Caco-2 (cell line): ENCODE data around the gene WDR54. TPM values are rescaled to one million over a fixed set of nuclear protein-coding genes. Genes with fewer than 3 reads are reported as not detected.

Experiments
- BruUV-seq: library from RNA; stranded (reverse); fragments of 400-500 nt; replicated peaks from 2 replicates; lab custom pipeline; 2021; lab: Mats Ljungman, UMichigan
- CTCF ChIA-PET: fragments of 300-600 bp; sonication (Branson Sonifier 250); formaldehyde crosslinking; loops from one replicate; lab custom pipeline; 2022; ENCODE audit warnings: antibody characterized with exemption; lab: Charles Lee
- POLR2A ChIA-PET: fragments of 300-600 bp; sonication (Branson Sonifier 250); formaldehyde crosslinking; loops from one replicate; lab custom pipeline; 2022; ENCODE audit warnings: antibody characterized with exemption; lab: Charles Lee
- DNase-seq, 2 experiments: peaks; one replicate each; pipeline versions ENCODE4 v3.0.0 to v3.0.0-alpha.2; 2020 to 2022
- H3K27me3 ChIP-seq: replicated peaks from 2 replicates; pipeline ENCODE4 v1.6.0; 2011; ENCODE audit warnings: low read length; ENCODE audit not compliant: control insufficient read depth, insufficient read depth
- H3K36me3 ChIP-seq: 2 replicates; pipeline ENCODE4 v1.5.1; 2011; ENCODE audit warnings: low read length; ENCODE audit not compliant: control insufficient read depth, insufficient read depth
- H3K4me1 ChIP-seq: fragments of 250-450 bp; sonication (Bioruptor Pico); 2 replicates; pipeline ENCODE4 v1.5.1; 2020; ENCODE audit warnings: mild to moderate bottlenecking
- H3K4me3 ChIP-seq: 2 replicates; pipeline ENCODE4 v1.5.1; 2011; ENCODE audit warnings: low read depth, mild to moderate bottlenecking, control low read depth, low read length
- H3K9me3 ChIP-seq: fragments of 250-450 bp; sonication (Bioruptor Pico); 2 replicates; pipeline ENCODE4 v1.5.1; 2020; ENCODE audit warnings: mild to moderate bottlenecking, moderate library complexity
- H3K27ac Mint-ChIP-seq: one replicate; pipeline ENCODE4 v1.8.0; 2022; ENCODE audit warnings: mixed read lengths; ENCODE audit not compliant: unreplicated experiment
- H3K27me3 Mint-ChIP-seq: one replicate; pipeline ENCODE4 v1.8.0; 2022; ENCODE audit warnings: mixed read lengths; ENCODE audit not compliant: insufficient read depth, unreplicated experiment
- H3K36me3 Mint-ChIP-seq: one replicate; pipeline ENCODE4 v1.8.0; 2022; ENCODE audit warnings: mild to moderate bottlenecking, mixed read lengths; ENCODE audit not compliant: insufficient read depth, unreplicated experiment
- H3K4me1 Mint-ChIP-seq: one replicate; pipeline ENCODE4 v1.8.0; 2022; ENCODE audit warnings: low read depth, mixed read lengths; ENCODE audit not compliant: unreplicated experiment
- H3K4me3 Mint-ChIP-seq: one replicate; pipeline ENCODE4 v1.8.0; 2022; ENCODE audit warnings: mild to moderate bottlenecking, moderate library complexity, mixed read lengths; ENCODE audit not compliant: unreplicated experiment
- H3K9me3 Mint-ChIP-seq: one replicate; pipeline ENCODE4 v1.8.0; 2022; ENCODE audit warnings: mixed read lengths; ENCODE audit not compliant: unreplicated experiment
- CTCF ChIP-seq, 2 experiments: fragments of 200-600 bp in 1 of 2; IDR thresholded peaks; 1 replicate in 1 of 2; 2 replicates in 1 of 2; pipeline versions ENCODE4 v1.5.1 to v1.8.0; 2011 to 2022; ENCODE audit warnings: antibody characterized with exemption in 1 of 2, control low read depth in 1 of 2, inconsistent platforms in 1 of 2, low read depth in 1 of 2, low read length in 1 of 2, mild to moderate bottlenecking in 1 of 2, moderate library complexity in 1 of 2; ENCODE audit not compliant: insufficient read depth in 1 of 2, severe bottlenecking in 1 of 2, unreplicated experiment in 1 of 2
- intact Hi-C: fragments of 100-400 bp; cut with micrococcal nuclease; formaldehyde crosslinking; loops from one replicate; pipeline ENCODE4 v1.10.0; 2022; ENCODE audit not compliant: unreplicated experiment
- total RNA-seq: library from RNA; stranded (reverse); gene quantifications from 2 replicates; pipeline ENCODE4 v1.2.3, GENCODE V29; 2022

WDR54 gene
- total RNA-seq, 1 experiment from 2014 or later: 9.9 TPM

- CTCF ChIA-PET: interaction anchor here (0.6 to 1.7 kb wide), 6 partner anchors 10 to 691 kb away, joined by 3 to 7 read pairs (median 6); partner anchors contain the start of genes CCDC142, TTC31 and WBP1
- TSS peak; percentile 89 for BruUV-seq
These were observed 50.8 kb downstream of the WDR54 start, which contains the start of gene MRPL53 for GRCh38 chr2:74472086-74472944. Gene MRPL53 (minus strand): TSS chr2:74472680. CDS start chr2:74472660, 20 bp downstream.

GRCh38 chr2:74472945-74473258 lies 51.4 kb downstream of the WDR54 start:
- Histone ChIP-seq H3K27me3 (no peaks in the 10 kb centered on the region), H3K4me3 (peak overlapping the region; percentile 65), H3K4me1 (peaks cover 4% of the 10 kb centered on the region; the same call in 1 of the 2 replicates), H3K36me3 (no peaks in the 10 kb centered on the region), H3K9me3 (no peaks in the 10 kb centered on the region)
- Mint-ChIP-seq H3K27ac (peak overlapping the region; percentile 95), H3K9me3 (no peaks in the 10 kb centered on the region), H3K4me1 (peaks cover 8% of the 10 kb centered on the region), H3K36me3 (peaks cover 52% of the 10 kb centered on the region), H3K27me3 (no peaks in the 10 kb centered on the region), H3K4me3 (peak overlapping the region; percentile 93)
- CTCF ChIA-PET: interaction anchor here (1.1 to 1.7 kb wide), 5 partner anchors 10 to 59 kb away, joined by 3 to 7 read pairs (median 6); partner anchors contain the start of genes CCDC142, TTC31 and WBP1
- DNase-seq: no peak
- BruUV-seq: TSS peak; percentile 89
- POLR2A ChIA-PET: interaction anchor here (0.5 to 2.4 kb wide), 6 partner anchors 10 to 1672 kb away, joined by 3 to 20 read pairs (median 4); partner anchors contain the start of genes CCDC142, TTC31 and WBP1
- intact Hi-C loops: loop anchor here (1.0 kb wide), 4 partner anchors 10 to 114 kb away; partner anchors contain the start of genes AUP1, HTRA2, TTC31 and WBP1
- TF ChIP-seq CTCF (IDR thresholded peaks at IDR 0.05; ENCODE audit: insufficient read depth in 1 of 2, low read depth in 1 of 2, low read length in 1 of 2, severe bottlenecking in 1 of 2, unreplicated experiment in 1 of 2): no peak

More at GRCh38 chr2:74472086-74472944, 50.8 kb downstream of the WDR54 start, which contains the start of gene MRPL53:
- no peaks in the 10 kb centered on the region for H3K9me3 Mint-ChIP-seq
- H3K36me3 Mint-ChIP-seq: peaks cover 48% of the 10 kb centered on the region
- peak within 1 kb of the TSS; percentile 93 for H3K4me3 Mint-ChIP-seq
- H3K4me1 Mint-ChIP-seq: peaks cover 8% of the 10 kb centered on the region
- H3K36me3 ChIP-seq: no peaks in the 10 kb centered on the region
- peaks cover 4% of the 10 kb centered on the region; the same call in 1 of the 2 replicates for H3K4me1 ChIP-seq
- POLR2A ChIA-PET: interaction anchor here (0.6 to 2.4 kb wide), 6 partner anchors 10 to 32 kb away, joined by 3 to 20 read pairs (median 4); partner anchors contain the start of genes CCDC142, TTC31 and WBP1
- no peaks in the 10 kb centered on the region for H3K27me3 ChIP-seq
- no peaks in the 10 kb centered on the region for H3K27me3 Mint-ChIP-seq
- DNase-seq: peak; percentile 97
- intact Hi-C loops: loop anchor here (1.0 kb wide), 4 partner anchors 11 to 115 kb away; partner anchors contain the start of genes AUP1, HTRA2, TTC31 and WBP1
- no peaks in the 10 kb centered on the region for H3K9me3 ChIP-seq
- peak within 1 kb of the TSS; percentile 95 for H3K27ac Mint-ChIP-seq
- peak within 1 kb of the TSS; percentile 65 for H3K4me3 ChIP-seq
- TF ChIP-seq CTCF (IDR thresholded peaks at IDR 0.05; ENCODE audit: insufficient read depth in 1 of 2, low read depth in 1 of 2, low read length in 1 of 2, severe bottlenecking in 1 of 2, unreplicated experiment in 1 of 2): no peak

GRCh38 chr2:74474481-74474880 lies 53.0 kb downstream of the WDR54 start:
- BruUV-seq: no TSS peak
- Histone ChIP-seq H3K4me1 (peaks cover 4% of the 10 kb centered on the region; the same call in 1 of the 2 replicates), H3K27me3 (no peaks in the 10 kb centered on the region), H3K4me3 (no peak overlapping the region), H3K9me3 (no peaks in the 10 kb centered on the region), H3K36me3 (no peaks in the 10 kb centered on the region)
- CTCF ChIA-PET: interaction anchor here (0.6 kb wide), 1 partner anchor 58 kb away, joined by 4 read pairs; no protein-coding TSS in a partner anchor
- Mint-ChIP-seq H3K36me3 (peaks cover 58% of the 10 kb centered on the region), H3K27ac (no peak overlapping the region), H3K4me3 (peak overlapping the region; percentile 24), H3K9me3 (no peaks in the 10 kb centered on the region), H3K27me3 (no peaks in the 10 kb centered on the region), H3K4me1 (peaks cover 8% of the 10 kb centered on the region)
- POLR2A ChIA-PET: interaction anchor here (2.4 kb wide), 1 partner anchor 16 kb away, joined by 20 read pairs; the partner anchor contains the start of gene WBP1
- intact Hi-C loops: no loop called here
- no peak for DNase-seq
- TF ChIP-seq CTCF (IDR thresholded peaks at IDR 0.05; ENCODE audit: insufficient read depth in 1 of 2, low read depth in 1 of 2, low read length in 1 of 2, severe bottlenecking in 1 of 2, unreplicated experiment in 1 of 2): no peak
